NCI-H1092 (cell line): ENCODE results near the gene LRRC28.

Experiments used
- DNase-seq: peaks from one replicate; lab custom pipeline; 2025; lab: John Stamatoyannopoulos, UW

Gene LRRC28

DNA sequence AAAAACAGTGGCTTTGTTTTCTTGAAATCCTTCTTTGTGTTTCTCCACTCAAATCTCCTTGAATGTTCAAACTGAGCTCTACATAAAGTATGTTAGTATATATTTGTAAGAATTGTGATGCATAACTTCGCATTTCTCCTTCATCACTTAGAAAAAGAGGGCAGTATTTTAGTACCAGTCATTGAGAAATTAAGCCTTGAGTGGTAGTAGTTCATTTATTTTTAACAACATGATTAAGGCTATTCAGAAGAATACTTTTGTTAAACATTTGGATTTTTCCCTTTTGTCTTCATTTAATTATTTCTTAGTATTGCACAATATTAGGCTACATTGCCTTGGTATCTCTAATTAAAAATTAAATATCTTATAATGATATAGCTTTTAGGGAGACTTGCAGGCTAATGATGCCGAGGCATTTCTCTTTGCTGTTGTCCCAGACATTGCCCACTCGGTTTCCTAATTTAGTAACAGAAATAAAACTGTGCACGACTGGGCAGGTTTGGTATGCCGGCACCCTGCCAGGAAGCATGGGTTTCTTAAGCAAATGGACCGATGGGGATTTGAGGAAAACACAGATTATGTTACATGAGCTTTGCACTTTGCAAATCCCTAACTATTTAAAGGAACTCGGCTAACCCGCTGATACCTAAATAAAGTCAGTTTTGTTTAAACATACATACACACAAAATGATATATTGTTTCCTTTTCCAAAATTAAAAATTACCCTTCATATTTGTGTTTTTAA, 54.7 kb downstream of the LRRC28 start:
- DNase-seq: peak; percentile 43

DNA sequence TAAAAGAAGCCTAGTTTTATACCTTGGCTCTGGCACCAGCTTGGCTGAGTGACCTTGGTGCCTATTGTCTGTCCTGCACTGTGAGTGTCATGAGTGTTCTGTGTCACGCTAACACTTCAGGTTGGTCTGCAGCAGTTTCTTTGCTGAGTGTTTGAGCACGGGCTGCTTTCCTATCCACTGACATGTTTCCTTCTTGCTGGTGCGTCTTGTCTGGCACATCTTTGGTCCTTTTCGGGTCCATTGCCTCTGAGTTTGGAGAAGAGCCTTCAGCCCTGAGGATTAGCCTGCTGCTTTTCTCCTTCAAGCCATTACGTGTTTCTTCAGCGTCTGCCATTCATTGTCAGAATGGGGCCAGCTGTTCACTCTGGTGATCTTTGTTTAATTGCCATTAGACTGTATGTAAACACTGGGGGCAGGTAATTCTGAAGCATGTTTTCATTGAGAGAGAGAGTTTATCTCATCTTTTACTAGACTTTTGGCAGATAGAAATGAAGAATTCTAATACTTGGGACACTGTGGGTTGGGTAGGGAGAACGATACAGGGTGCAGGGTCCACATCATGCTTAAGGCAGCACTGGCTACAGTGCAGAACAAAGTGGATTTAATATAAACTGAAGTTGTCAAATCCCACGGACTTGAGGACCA, 55.5 kb downstream of the LRRC28 start:
- DNase-seq: peak; percentile 41

DNA sequence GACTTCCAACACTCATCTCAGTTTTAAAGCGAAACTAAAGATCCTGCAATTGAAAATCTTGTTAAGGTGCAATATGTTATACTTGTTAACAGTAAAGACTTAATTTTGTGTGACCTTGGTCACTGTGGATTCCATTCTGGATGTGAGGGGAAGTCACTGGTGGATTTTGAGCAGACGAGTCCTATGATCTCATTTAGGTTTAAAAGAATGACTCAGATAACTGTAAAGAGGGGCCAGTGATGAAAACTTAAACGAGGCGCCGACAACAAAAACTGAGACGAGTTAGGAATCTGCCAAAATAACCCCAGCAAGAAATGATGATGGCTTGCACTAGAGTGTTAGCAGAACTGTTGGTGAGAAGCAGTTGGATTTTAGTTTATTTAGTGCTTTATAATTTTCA, 56.5 kb downstream of the LRRC28 start:
- no peak for DNase-seq

DNA sequence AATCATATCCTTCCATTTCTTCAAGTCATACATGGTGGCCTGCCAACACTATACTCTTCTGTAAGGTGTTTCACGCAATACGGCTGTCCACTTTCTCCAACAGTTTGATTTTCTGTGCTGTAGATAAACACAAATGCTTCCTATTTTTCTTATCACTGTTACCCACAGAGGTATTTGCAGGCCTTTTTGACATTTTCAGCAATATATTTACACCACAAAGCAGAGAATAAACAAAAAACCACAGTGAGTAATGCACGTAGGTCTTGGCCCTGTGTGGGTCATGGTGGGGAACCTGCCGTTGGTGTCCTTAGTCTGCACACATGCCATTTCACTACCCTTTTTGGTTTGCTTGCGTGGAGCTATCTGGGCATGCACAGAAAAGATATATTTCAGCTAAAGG, 59.5 kb downstream of the LRRC28 start:
- no peak for DNase-seq

DNA sequence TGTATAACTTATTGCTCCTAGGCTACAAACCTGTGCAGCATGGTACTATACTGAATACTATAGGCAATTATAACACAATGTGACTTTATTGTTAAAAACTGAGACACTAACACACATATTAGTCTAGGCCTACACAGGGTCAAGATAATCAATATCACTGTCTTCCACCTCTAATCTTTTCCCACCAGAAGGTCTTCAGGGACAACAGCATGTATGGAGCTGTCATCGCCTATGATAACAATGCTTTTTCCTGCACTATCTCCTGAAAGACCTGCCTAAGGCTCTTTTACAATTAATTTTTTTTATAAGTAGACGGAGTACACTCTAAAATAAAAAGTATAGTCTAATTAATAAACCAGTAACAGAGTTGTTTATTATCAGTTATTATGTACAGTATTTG, 60.9 kb downstream of the LRRC28 start:
- DNase-seq: no peak

DNA sequence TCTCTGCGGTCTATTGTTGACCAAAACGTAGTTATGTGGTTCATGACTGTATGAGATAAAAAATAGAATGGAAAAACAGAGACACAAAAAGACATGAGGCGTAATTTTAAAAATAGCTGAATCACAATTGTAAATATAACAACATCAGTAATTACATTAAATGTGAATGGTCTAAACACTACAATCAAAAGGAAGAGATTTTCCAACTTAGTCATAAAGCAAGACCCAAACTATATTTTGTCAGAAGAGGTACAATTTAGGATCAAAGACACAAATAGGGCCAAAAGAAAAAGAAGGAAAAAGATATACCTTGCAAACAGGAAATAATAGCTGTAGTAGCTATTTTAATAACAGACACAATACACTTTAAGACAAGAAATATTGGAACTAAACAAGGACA, 61.5 kb downstream of the LRRC28 start:
- DNase-seq: no peak

DNA sequence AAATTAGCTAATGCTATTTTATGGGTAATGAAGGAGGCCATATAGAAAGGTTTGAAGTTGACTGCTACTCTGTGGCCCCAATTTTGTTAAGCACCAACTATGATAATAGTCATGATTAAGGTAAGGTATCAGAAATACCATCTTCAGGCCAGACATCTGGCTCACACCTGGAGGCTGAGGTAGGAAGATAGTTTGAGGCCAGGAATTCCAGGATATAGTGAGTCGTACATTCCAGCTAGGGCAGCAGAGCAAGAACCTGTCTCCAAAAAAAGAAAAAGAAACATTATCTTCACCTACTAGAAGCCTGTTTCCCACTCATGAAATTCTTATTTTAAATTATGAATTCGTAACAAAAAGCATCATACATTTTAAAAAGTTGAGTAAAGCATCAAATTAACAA, 64.4 kb downstream of the LRRC28 start:
- no peak for DNase-seq

DNA sequence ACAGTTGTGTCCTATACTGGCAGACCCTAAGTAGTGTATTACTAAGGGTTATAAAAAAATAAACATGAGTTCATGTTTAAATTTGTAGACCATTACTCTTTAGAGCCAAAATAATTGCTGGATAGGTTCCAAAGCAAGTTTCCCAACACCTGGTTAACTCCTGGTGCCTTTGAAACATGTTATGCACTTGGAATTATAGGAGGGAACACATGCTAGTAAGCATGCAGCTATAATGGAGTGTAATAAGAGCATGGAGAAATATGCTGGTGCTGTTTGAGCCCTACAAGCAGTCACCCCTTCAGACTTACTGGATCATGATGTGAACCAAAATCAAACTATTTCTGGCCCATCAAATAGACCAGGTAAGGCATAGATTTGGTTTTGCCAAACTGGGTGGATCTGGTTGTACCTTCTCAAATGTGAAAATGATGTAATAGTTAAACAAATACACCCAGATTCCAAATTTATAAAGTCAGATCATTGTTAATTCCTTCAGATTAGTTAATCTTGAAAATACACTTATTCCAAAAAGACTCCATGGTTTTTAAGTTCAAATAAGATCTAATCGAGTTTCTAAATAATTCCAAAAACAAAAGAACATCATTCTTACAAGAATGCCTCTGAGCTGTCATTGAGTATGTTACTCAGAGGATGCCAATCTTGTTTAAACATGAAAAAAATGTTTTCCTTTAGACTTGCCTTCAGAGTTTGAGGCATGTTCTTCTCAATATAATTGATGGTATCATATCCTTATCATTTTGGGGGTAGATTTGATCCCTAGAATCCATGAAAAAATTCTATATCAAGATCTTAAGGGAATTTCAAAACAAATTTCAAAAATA, 69.3 kb downstream of the LRRC28 start:
- no peak for DNase-seq

DNA sequence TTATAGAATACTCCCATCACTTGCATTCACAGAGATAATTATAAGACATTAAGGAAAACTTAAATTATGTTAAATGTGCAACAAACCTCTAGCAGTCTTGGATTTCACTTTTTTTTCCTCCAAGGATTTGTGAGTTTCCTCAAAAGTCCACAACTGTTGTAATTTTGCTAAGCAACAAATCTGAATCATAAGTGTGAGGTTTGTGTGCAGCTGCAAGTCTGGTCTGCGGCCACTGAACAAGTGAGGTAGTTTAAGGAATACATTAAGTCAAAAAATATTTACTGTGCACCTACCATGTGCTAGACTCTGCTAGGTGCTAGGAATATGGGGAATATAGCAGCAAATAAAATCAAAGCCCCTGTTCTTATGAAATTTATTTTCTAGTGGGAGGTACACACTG, 70.2 kb downstream of the LRRC28 start:
- DNase-seq: no peak

DNA sequence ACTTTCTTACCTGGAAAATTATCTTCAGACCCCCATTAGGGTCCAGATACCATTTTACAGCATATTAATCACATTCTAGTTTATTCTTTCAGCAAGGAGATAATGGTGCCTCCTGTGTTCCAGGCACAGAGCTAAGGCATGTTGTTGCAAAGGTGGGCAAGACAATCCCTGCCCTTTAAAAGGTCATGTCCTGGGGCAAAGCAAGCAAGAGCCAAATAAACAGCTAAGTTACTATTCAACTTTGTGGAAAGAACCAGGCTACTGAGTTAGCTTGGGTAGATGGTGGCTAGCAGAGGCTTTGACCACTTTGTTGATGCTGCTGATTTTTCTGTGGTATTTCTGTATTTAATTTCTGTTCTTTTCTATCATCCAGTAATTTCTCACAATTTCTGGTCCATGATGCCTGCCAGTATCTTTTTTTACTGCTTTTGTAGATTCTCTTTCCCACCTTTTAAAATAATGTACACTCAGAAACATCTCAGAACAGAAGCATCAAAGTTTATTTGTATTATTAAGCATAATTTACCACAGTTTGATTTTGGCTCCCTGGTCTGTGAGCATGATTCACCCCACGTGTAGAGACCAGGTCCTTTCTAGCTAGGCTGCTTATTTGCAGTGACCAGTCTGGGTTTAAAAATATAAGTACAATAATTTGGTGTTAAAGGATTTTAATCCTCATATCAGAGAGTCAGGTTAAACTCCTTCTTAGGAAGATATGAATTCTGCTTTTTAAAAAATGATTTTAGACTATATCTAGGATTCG, 71.5 kb downstream of the LRRC28 start:
- no peak for DNase-seq

DNA sequence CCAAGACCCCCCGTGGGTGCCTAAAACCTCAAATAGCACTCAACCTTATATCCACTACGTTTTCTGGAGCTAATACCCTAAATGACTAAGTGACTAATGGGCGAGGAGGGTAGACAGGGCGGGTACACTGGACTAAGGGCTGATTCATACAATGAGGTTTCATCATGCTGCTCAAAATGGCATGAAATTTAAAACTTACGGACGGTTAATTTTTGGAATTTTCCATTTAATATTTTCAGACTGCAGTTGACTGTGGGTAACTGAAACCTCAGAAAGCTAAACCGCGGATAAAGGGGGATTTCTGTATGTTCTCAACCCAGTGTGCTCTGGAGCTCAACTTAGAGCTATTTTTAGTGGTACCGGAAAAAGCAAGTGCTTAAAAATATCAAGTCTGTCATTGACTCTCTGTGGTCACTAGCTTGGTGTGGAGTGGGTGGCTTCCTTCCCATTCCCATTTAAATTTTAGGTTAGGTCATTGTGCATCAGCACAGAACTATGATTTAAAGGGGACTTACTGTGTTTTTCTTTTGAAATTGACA, 72.9 kb downstream of the LRRC28 start:
- DNase-seq: no peak

DNA sequence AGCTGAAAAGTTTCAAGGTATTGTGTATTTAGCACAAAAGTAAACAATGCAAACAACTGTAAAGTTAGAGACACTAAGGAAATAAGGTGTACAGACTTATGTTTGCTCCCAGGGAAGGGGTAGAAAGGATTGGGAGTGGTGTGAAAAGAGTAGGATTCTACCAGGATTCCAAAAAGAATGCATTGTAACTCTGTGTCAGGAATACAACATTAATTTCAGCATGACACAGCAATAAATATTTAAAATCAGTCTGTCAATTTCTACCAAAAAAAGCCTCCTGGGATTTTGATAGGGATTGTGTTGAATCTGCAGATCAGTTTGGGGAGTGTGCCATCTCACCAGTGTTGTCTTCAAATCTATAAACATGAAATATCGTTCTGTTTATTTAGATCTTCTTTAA, 73.4 kb downstream of the LRRC28 start:
- DNase-seq: no peak

DNA sequence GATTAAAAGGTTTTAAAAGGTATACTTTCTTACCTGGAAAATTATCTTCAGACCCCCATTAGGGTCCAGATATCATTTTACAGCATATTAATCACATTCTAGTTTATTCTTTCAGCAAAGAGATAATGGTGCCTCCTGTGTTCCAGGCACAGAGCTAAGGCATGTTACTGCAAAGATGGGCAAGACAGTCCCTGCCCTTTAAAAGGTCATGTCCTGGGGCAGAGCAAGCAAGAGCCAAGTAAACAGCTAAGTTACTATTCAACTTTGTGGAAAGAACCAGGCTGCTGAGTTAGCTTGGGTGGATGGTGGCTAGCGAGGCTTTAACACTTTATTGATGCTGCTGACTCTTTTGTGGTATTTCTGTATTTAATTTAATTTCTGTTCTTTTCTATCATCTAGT, 75.0 kb downstream of the LRRC28 start:
- DNase-seq: no peak

DNA sequence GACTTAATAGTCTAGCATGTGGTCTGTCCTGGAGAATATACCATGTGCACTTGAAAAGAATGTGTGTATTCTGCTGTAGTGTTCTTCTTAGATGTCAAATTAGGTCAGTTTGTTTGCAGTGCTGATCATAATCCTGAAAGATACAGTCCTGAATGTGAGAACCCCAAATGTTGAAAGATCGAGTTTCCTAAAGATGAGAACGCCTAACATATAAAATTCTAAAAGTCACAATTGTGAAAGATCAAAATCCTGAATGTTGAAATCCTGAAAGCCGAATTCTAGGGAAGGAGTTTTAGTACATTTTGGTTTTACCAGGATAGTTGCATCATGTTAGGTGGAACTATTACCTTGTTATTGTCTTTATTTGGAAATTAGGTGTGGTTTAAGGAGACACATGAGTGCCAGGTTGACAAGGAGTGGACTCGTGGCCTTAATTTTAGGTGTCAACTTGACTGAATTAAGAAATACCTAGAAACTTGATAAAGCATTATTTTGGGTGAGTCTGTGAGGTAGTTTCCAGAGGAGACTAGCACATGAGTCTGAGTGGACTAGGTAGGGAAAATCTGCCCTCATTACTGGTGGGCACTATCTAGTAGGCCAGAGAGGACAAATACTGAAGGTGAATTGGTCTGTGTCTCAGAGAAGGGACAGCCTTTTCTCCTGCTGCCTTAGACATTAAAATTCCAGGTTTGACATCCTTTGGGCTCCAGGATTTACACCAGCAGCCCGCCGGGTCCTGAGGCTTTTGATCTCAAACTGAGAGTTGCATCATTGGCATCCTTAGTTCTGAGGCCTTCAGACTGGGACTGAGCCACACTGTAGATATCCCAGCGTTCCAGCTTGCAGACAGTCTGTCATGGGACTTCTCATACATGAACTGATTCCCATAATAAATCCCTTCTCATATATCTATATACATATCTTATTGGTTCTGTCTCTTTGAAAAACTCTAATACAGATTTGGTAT, 77.1 kb downstream of the LRRC28 start:
- DNase-seq: no peak

DNA sequence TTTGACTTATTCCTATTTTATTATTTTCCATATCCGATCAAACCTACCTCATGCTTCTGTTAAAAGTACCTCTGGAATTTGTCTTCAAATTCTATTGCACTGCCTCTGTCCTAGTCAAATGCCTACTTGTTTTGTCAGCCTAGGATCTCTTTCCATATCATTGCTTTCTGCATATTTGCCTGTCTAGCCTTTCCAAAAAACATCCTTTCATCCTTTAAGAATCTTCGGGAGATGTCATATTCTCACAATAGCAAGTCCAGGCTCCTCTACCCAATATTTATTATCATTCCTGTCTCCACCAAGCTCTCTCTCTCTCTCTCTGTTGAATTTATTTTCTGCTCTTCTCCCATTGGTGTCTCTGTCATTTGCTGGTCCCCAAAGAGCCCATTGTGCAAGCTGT, 80.1 kb downstream of the LRRC28 start:
- DNase-seq: no peak

DNA sequence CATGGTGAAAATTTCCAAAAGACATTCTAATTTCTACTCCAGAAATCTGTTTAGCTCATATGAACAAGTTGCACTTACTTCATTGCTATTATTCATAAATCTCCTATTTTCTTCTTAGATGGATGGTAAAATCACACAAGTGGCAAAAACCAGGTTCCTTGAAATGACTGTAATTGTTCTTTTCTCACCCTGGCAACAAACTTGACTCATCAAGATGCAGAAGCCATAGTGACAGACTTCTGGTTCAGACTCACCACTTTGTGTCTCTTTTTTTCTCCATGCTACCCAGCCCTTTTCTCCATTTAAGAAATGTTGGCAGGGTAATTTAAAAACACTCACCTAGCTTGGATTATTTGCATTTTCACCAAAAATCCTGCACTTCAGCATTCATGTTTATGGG, 82.1 kb downstream of the LRRC28 start:
- DNase-seq: no peak

DNA sequence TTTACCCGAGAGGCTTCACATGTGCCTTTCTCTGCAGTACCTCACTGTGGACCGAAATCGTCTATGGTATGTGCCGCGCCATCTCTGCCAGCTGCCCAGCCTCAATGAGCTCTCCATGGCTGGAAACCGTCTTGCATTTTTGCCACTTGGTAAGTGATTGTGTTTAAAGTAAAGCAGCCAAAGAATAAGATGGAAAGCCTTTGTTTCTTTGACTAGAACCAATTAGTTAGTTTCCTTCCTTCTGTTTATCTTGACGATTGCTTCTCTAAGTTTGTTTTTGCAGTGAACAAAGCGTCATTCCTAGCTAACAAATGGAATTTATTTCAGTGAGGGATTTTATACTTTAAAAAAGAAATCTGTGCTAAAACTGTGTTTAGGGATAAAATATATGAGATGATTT, 82.7 kb downstream of the LRRC28 start:
- DNase-seq: no peak

DNA sequence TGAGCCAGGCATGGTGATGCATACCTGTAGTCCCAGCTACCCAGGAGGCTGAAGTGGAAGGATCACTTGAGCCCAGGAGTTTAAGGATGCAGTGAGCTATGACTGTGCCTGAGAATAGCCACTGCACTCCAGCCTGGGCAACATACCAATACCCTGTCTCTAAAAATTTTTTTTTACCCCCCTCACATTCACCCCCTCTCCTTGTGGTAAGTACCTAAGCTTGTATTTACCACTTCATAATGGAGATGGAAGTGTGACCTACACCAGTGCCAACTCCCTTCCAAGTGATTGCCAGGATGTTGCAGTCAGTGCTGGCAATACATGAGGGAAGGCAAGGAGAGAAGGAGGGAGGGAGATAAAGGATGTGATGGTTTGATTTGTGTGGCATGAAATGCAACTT, 84.2 kb downstream of the LRRC28 start:
- no peak for DNase-seq

DNA sequence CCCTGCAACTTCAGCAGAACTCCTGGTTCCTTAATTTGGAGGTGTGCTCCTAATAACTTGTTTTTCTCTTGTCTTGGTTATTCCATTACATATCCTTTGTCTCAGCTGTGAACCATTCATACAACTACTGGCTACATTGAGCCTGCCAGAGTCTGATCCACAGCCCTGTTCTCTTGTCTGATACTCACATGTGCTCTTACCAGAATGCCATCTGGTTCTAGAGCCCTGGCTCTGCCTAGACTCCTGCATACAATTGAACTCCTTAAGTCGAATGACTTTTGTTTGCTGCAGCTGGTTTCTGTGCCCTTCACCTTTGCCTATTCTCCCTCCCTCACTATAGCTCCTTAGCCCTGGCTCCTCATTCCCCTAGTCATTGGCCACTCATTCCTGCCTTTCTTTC, 85.5 kb downstream of the LRRC28 start:
- DNase-seq: no peak

DNA sequence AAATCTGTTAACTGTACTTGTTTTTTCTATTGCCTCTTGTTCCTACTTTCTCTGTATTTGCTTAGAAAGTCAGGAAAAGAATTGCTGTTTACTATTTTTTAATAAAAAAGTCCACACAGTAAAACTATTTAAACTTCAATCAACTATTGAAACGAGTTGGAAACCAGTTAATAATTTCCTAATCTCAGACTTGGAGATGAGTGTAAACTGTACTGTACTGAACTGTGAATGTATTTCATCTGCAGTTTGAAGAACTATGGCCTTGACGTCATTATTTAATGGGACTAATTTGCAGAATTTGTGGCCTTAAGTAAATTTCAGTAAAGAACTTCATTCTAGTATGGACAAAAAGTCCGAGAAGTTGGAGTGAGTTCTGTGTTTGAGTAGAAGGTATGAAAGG, 89.1 kb downstream of the LRRC28 start:
- no peak for DNase-seq

DNA sequence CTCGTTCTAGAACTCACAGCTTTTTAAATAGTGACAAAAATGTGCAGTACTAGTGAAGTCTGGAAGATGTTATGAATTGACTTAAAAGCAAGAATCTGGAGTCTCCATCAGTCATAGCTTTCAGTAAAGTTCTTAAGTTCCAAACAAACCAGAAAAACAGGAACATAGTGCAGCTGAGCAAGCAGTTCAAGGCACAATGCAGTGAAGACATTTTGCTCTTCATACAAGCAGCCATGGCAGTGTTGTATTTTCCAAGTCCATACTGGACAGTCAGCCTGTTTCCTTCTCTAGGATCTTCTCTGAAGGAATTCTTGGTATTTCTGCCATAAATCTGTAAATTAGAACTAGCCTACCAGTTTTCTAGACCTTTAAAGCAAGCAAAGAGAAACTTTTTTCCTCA, 90.5 kb downstream of the LRRC28 start:
- DNase-seq: no peak
